Astrocyte (in vitro differentiated cells and primary cell): Measurements from ENCODE around the gene PRSS21. TPM values are rescaled to one million over a fixed set of nuclear protein-coding genes. Genes with fewer than 3 reads are reported as not detected.

Source experiments
- DNase-seq: peaks from one replicate; pipeline ENCODE4 v3.0.0-alpha.2; 2010; ENCODE audit warnings: low read depth
- FAIRE-seq: peaks from 2 replicates; lab custom pipeline; 2011; peaks lifted over from hg19 to GRCh38; lab: Jason Lieb, UNC
- H2AFZ ChIP-seq: 2 replicates; pipeline ENCODE4 v1.6.0; 2012; ENCODE audit warnings: low read depth, low read length, inconsistent platforms
- H3K27ac ChIP-seq: 2 replicates; pipeline ENCODE4 v1.5.1; 2011; ENCODE audit warnings: low read depth, low read length, inconsistent platforms
- H3K27me3 ChIP-seq: 2 replicates; pipeline ENCODE4 v1.6.0; 2011; ENCODE audit warnings: low read length, inconsistent platforms; ENCODE audit not compliant: insufficient read depth
- H3K36me3 ChIP-seq: 2 replicates; pipeline ENCODE4 v1.5.1; 2011; ENCODE audit warnings: low read length, inconsistent platforms; ENCODE audit not compliant: insufficient read depth
- H3K4me1 ChIP-seq: 2 replicates; pipeline ENCODE4 v1.5.1; 2011; ENCODE audit warnings: low read length, inconsistent platforms; ENCODE audit not compliant: insufficient read depth
- H3K4me2 ChIP-seq: 2 replicates; pipeline ENCODE4 v1.6.0; 2012; ENCODE audit warnings: low read length, inconsistent platforms
- H3K4me3 ChIP-seq: 2 replicates; pipeline ENCODE4 v1.5.1; 2011; ENCODE audit warnings: low read depth, mild to moderate bottlenecking, low read length, inconsistent platforms; ENCODE audit not compliant: insufficient read depth
- H3K79me2 ChIP-seq: 2 replicates; pipeline ENCODE4 v1.6.0; 2012; ENCODE audit warnings: mild to moderate bottlenecking, low read length, inconsistent platforms; ENCODE audit not compliant: insufficient read depth
- H3K9ac ChIP-seq: 2 replicates; pipeline ENCODE4 v1.6.0; 2012; ENCODE audit warnings: mild to moderate bottlenecking, low read length, inconsistent platforms
- H3K9me3 ChIP-seq: 2 replicates; pipeline ENCODE4 v1.5.1; 2012; ENCODE audit warnings: low read depth, mild to moderate bottlenecking, low read length, inconsistent platforms; ENCODE audit not compliant: insufficient read depth
- H4K20me1 ChIP-seq: 2 replicates; pipeline ENCODE4 v1.6.0; 2012; ENCODE audit warnings: low read length, inconsistent platforms; ENCODE audit not compliant: insufficient read depth
- H3K27ac Mint-ChIP-seq: one replicate; pipeline ENCODE4 v1.8.0; 2021; ENCODE audit warnings: mild to moderate bottlenecking, mixed read lengths; ENCODE audit not compliant: unreplicated experiment
- H3K27me3 Mint-ChIP-seq: one replicate; pipeline ENCODE4 v1.8.0; 2021; ENCODE audit warnings: low read depth, mixed read lengths; ENCODE audit not compliant: unreplicated experiment
- H3K36me3 Mint-ChIP-seq: one replicate; pipeline ENCODE4 v1.8.0; 2021; ENCODE audit warnings: low read depth, mixed read lengths; ENCODE audit not compliant: unreplicated experiment
- H3K4me1 Mint-ChIP-seq: one replicate; pipeline ENCODE4 v1.8.0; 2021; ENCODE audit warnings: low read depth, mixed read lengths; ENCODE audit not compliant: unreplicated experiment
- H3K4me3 Mint-ChIP-seq: one replicate; pipeline ENCODE4 v1.8.0; 2021; ENCODE audit warnings: mild to moderate bottlenecking, moderate library complexity, mixed read lengths; ENCODE audit not compliant: unreplicated experiment
- H3K9me3 Mint-ChIP-seq: one replicate; pipeline ENCODE4 v1.8.0; 2021; ENCODE audit warnings: mild to moderate bottlenecking, mixed read lengths; ENCODE audit not compliant: unreplicated experiment
- CTCF ChIP-seq: IDR thresholded peaks from 2 replicates; pipeline ENCODE4 v1.5.1; 2011; ENCODE audit warnings: low read depth, mild to moderate bottlenecking, inconsistent platforms, low read length, moderate library complexity; ENCODE audit not compliant: insufficient read depth
- EZH2 ChIP-seq: IDR thresholded peaks from 2 replicates; pipeline ENCODE4 v1.6.1; 2012; ENCODE audit warnings: mild to moderate bottlenecking, low read length, inconsistent platforms; ENCODE audit not compliant: insufficient read depth
- total RNA-seq: library from RNA; stranded (reverse); gene quantifications from 2 replicates; pipeline ENCODE4 v1.2.1, GENCODE V29; 2021

The PRSS21 gene
- total RNA-seq, 1 donor from 2014 or later, result not detected

GRCh38 chr16:2819179-2819938 lies 2.3 kb downstream of the PRSS21 start:
- Histone ChIP-seq H3K36me3 (no peaks in the 10 kb centered on the region), H3K4me1 (no peaks in the 10 kb centered on the region), H2AFZ (no peak overlapping the region), H4K20me1 (no peaks in the 10 kb centered on the region), H3K79me2 (no peaks in the 10 kb centered on the region), H3K9me3 (no peaks in the 10 kb centered on the region), H3K9ac (no peak overlapping the region), H3K4me3 (no peak overlapping the region), H3K27me3 (peaks cover 16% of the 10 kb centered on the region), H3K27ac (no peak overlapping the region), H3K4me2 (no peak overlapping the region)
- H3K27ac Mint-ChIP-seq, result no peak overlapping the region
- no peak for DNase-seq
- TF ChIP-seq EZH2, result no peak
- no peak for TF ChIP-seq CTCF
- H3K9me3 Mint-ChIP-seq, result no peaks in the 10 kb centered on the region
- no peak overlapping the region for H3K4me3 Mint-ChIP-seq
- no peak for FAIRE-seq
- peaks cover 15% of the 10 kb centered on the region for H3K27me3 Mint-ChIP-seq
- H3K4me1 Mint-ChIP-seq, result peaks cover 4% of the 10 kb centered on the region
- H3K36me3 Mint-ChIP-seq, result no peaks in the 10 kb centered on the region

DNA sequence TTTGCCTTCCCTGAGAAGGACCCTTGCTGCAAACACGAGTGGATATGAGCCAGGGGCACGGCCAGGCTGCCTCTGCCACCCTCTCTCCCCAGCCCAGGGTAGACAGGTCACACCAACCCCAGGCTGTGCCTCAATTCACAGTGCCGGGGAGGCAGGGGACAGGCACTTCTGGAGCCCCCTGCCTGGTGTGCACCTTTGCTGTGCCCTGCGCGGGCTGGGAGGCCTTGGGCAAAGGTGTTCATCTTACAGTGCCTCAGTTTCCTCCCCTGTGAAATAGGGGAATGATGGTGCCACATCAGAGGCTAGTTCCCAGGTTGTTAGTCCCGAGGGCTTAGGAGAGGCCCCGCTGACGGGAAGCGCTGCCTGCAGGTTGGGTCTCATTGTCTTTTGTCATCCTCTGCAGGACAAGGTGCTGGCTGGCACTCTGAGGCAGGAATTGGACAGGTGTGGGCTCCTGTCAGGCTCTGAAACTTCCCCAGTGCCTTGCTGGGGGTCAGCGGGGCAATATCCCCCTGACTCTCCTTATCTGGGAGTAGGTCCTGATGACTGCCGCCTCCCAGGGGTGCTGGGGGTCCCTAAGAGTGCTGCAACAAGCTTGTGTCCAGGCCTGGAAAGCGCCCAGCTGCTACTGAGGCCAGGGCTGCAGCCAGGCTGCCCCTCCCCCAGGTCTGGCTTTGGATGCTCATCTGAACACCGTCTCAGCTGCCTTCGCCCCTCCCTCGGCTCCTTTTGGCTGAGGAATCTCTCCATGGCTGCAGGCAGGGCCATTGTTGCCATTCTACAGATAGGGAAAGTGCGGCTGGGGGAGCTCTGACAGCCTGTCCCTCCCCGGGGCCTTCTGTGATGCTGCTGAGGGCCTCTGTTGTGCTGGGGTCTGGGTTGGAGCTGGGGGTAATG lies 3.1 kb downstream of the PRSS21 start:
- Mint-ChIP-seq H3K36me3 (no peaks in the 10 kb centered on the region), H3K4me1 (peaks cover 4% of the 10 kb centered on the region), H3K27me3 (peaks cover 11% of the 10 kb centered on the region), H3K9me3 (no peaks in the 10 kb centered on the region), H3K27ac (no peak overlapping the region), H3K4me3 (no peak overlapping the region)
- H3K79me2 ChIP-seq, result no peaks in the 10 kb centered on the region
- peaks cover 12% of the 10 kb centered on the region for H3K27me3 ChIP-seq
- no peaks in the 10 kb centered on the region for H3K4me1 ChIP-seq
- H2AFZ ChIP-seq, result no peak overlapping the region
- no peaks in the 10 kb centered on the region for H3K36me3 ChIP-seq
- H3K27ac ChIP-seq, result no peak overlapping the region
- H3K9ac ChIP-seq, result no peak overlapping the region
- DNase-seq (no peak), FAIRE-seq (no peak)
- no peaks in the 10 kb centered on the region for H4K20me1 ChIP-seq
- TF ChIP-seq CTCF, result no peak
- no peak for TF ChIP-seq EZH2
- H3K4me2 ChIP-seq, result no peak overlapping the region
- H3K9me3 ChIP-seq, result no peaks in the 10 kb centered on the region
- no peak overlapping the region for H3K4me3 ChIP-seq
